HepG2 (cell line): ENCODE data around the gene SKIDA1. TPM values are rescaled to one million over a fixed set of nuclear protein-coding genes. Genes with fewer than 3 reads are reported as not detected.

Experiments
- CBX5 ChIP-seq: sonication (generic); formaldehyde crosslinking; IDR thresholded peaks from 2 replicates; pipeline ENCODE4 v1.4.0; 2020; ENCODE audit warnings: missing genetic modification reagents, borderline replicate concordance
- CREM ChIP-seq, 2 experiments: sonication (generic) in 1 of 2; formaldehyde crosslinking in 1 of 2; IDR thresholded peaks; 2 replicates each; pipeline versions ENCODE4 v1.4.0 to v1.6.1; 2016 to 2020; ENCODE audit warnings: antibody characterized with exemption in 1 of 2, mild to moderate bottlenecking in 1 of 2, missing genetic modification reagents in 1 of 2
- FOXP4 ChIP-seq: sonication (generic); formaldehyde crosslinking; IDR thresholded peaks from 2 replicates; pipeline ENCODE4 v1.4.0; 2020; ENCODE audit warnings: missing genetic modification reagents
- HNRNPUL1 ChIP-seq: fragments of 200-400 bp; formaldehyde crosslinking; IDR thresholded peaks from 2 replicates; pipeline ENCODE4 v1.6.1; 2017; ENCODE audit warnings: low read depth, mild to moderate bottlenecking, low read length, moderate library complexity
- LBX2 ChIP-seq: sonication (generic); formaldehyde crosslinking; IDR thresholded peaks from 2 replicates; pipeline ENCODE4 v1.5.0; 2020; ENCODE audit warnings: missing genetic modification reagents, mild to moderate bottlenecking, borderline replicate concordance
- MAF1 ChIP-seq: sonication (generic); formaldehyde crosslinking; IDR thresholded peaks from 2 replicates; pipeline ENCODE4 v1.5.0; 2020; ENCODE audit warnings: missing genetic modification reagents, borderline replicate concordance
- MAZ ChIP-seq, 2 experiments: sonication (generic) in 1 of 2; formaldehyde crosslinking in 1 of 2; IDR thresholded peaks; 2 replicates each; pipeline versions ENCODE4 v1.5.0 to v1.6.1; 2012 to 2020; ENCODE audit warnings: low read depth in 2 of 2, mild to moderate bottlenecking in 2 of 2, borderline replicate concordance in 1 of 2, improper control_type of control experiment in 1 of 2, low read length in 1 of 2, missing genetic modification reagents in 1 of 2, moderate library complexity in 1 of 2
- MEF2D ChIP-seq: sonication (generic); formaldehyde crosslinking; IDR thresholded peaks from 2 replicates; pipeline ENCODE4 v1.5.1; 2020; ENCODE audit warnings: mild to moderate bottlenecking, missing genetic modification reagents
- MLX ChIP-seq: IDR thresholded peaks from 2 replicates; pipeline ENCODE4 v1.6.1; 2016
- NFYB ChIP-seq: sonication (generic); formaldehyde crosslinking; IDR thresholded peaks from 2 replicates; pipeline ENCODE4 v1.4.0; 2020; ENCODE audit warnings: missing genetic modification reagents
- NR1H2 ChIP-seq: sonication (generic); formaldehyde crosslinking; IDR thresholded peaks from 2 replicates; pipeline ENCODE4 v1.8.1; 2022; ENCODE audit warnings: low read depth, missing genetic modification reagents, borderline replicate concordance
- SNAPC2 ChIP-seq: sonication (generic); formaldehyde crosslinking; IDR thresholded peaks from 2 replicates; pipeline ENCODE4 v1.8.1; 2022; ENCODE audit warnings: mild to moderate bottlenecking, missing genetic modification reagents
- THAP11 ChIP-seq: IDR thresholded peaks from 2 replicates; pipeline ENCODE4 v1.6.1; 2016; ENCODE audit warnings: missing biosample characterization, missing genetic modification reagents
- YEATS2 ChIP-seq: sonication (generic); formaldehyde crosslinking; IDR thresholded peaks from 2 replicates; pipeline ENCODE4 v1.4.0; 2020; ENCODE audit warnings: missing genetic modification reagents, borderline replicate concordance
- ZMAT3 ChIP-seq: sonication (generic); formaldehyde crosslinking; conservative IDR thresholded peaks from 2 replicates; pipeline ENCODE4 v1.7.0; 2021; ENCODE audit warnings: missing genetic modification reagents
- ZNF33B ChIP-seq: sonication (generic); formaldehyde crosslinking; IDR thresholded peaks from 2 replicates; pipeline ENCODE4 v1.5.1; 2020; ENCODE audit warnings: mild to moderate bottlenecking, missing genetic modification reagents
- ZNF530 ChIP-seq: sonication (generic); formaldehyde crosslinking; IDR thresholded peaks from 2 replicates; pipeline ENCODE4 v1.5.0; 2020; ENCODE audit warnings: low read depth, mild to moderate bottlenecking, missing genetic modification reagents
- ZNF577 ChIP-seq: sonication (generic); formaldehyde crosslinking; IDR thresholded peaks from 2 replicates; pipeline ENCODE4 v1.4.0; 2020; ENCODE audit warnings: mild to moderate bottlenecking, low read depth, missing genetic modification reagents, borderline replicate concordance
- ZNF589 ChIP-seq: sonication (generic); formaldehyde crosslinking; conservative IDR thresholded peaks from 2 replicates; pipeline ENCODE4 v1.8.0; 2022; ENCODE audit warnings: mild to moderate bottlenecking, moderate library complexity, missing genetic modification reagents
- ZNF619 ChIP-seq: sonication (generic); formaldehyde crosslinking; IDR thresholded peaks from 2 replicates; pipeline ENCODE4 v1.4.0; 2020; ENCODE audit warnings: mild to moderate bottlenecking, missing genetic modification reagents
- ZNF720 ChIP-seq: sonication (generic); formaldehyde crosslinking; IDR thresholded peaks from 2 replicates; pipeline ENCODE4 v1.4.0; 2020; ENCODE audit warnings: missing genetic modification reagents
- ZNF724P ChIP-seq: sonication (generic); formaldehyde crosslinking; IDR thresholded peaks from 2 replicates; pipeline ENCODE4 v1.8.0; 2022; ENCODE audit warnings: missing genetic modification reagents, borderline replicate concordance
- ZNF839 ChIP-seq: sonication (generic); formaldehyde crosslinking; IDR thresholded peaks from 2 replicates; pipeline ENCODE4 v1.4.0; 2020; ENCODE audit warnings: missing genetic modification reagents, mild to moderate bottlenecking, borderline replicate concordance
- ZNF883 ChIP-seq: sonication (generic); formaldehyde crosslinking; IDR thresholded peaks from 2 replicates; pipeline ENCODE4 v1.5.1; 2020; ENCODE audit warnings: mild to moderate bottlenecking, missing genetic modification reagents; ENCODE audit errors: not compliant biosample characterization
- polyA plus RNA-seq, 8 experiments: library from polyadenylated mRNA; depleted of rRNA in 3 of 8; stranded (reverse) in 7 of 8; unstranded in 1 of 8; fragments of >200 nt; fragmentation: Illumina TruSeq in 4 of 8; extraction: Trizol in 4 of 8; gene quantifications; 2 replicates each; pipeline versions ENCODE4 v1.2.1 to v1.2.3, GENCODE V29; 2011 to 2016; ENCODE audit warnings: low read depth in 4 of 8, missing spikeins in 1 of 8, mixed read lengths in 1 of 8; ENCODE audit not compliant: insufficient read depth in 1 of 8
- total RNA-seq, 5 experiments: library from RNA; depleted of rRNA; stranded (reverse); fragments of >200 nt; fragmentation: Illumina TruSeq; extraction: Trizol; gene quantifications; 2 replicates each; pipeline ENCODE4 v1.2.3, GENCODE V29; 2016; ENCODE audit warnings: low read depth in 1 of 5

SKIDA1 gene
- total and polyA plus RNA-seq, 2 of the 13 experiments (the other 11 are each of a cell fraction or from before 2014, with no cell fraction given), result 0.73 to 1.5 TPM

- TF ChIP-seq ZNF720, result 0 out of 2 replicates have a peak, but pooled peaks have one; percentile 17
- TF ChIP-seq CREM (IDR thresholded peaks at IDR 0.05), result no peak
- TF ChIP-seq CREM (CRISPR knock-in tag; IDR thresholded peaks at IDR 0.05), result no peak
- no peak for TF ChIP-seq ZNF33B (CRISPR knock-in tag)
- 0 out of 2 replicates have a peak, but pooled peaks have one; percentile 55 for TF ChIP-seq ZNF724P (CRISPR knock-in tag)
- 0 out of 2 replicates have a peak, but pooled peaks have one; percentile 33 for TF ChIP-seq ZMAT3 (CRISPR knock-in tag)
- TF ChIP-seq ZNF530, result no peak
- peak; percentile 52 for TF ChIP-seq SNAPC2 (CRISPR knock-in tag)
- TF ChIP-seq CBX5, result no peak
- no peak; the same call in 1 of the 2 replicates for TF ChIP-seq FOXP4 (CRISPR knock-in tag)
- 0 out of 2 replicates have a peak, but pooled peaks have one; percentile 27 for TF ChIP-seq NFYB (CRISPR knock-in tag)
- TF ChIP-seq YEATS2 (CRISPR knock-in tag), result no peak
- TF ChIP-seq NR1H2 (CRISPR knock-in tag), result no peak
- TF ChIP-seq ZNF883, result peak; percentile 71
- TF ChIP-seq ZNF619, result peak; percentile 84
- no peak for TF ChIP-seq THAP11 (CRISPR knock-in tag)
- peak; percentile 53; the same call in 1 of the 2 replicates for TF ChIP-seq ZNF589
- TF ChIP-seq MAZ (IDR thresholded peaks at IDR 0.05; ENCODE audit: borderline replicate concordance, low read depth, low read length), result no peak
- TF ChIP-seq MAZ (CRISPR knock-in tag; IDR thresholded peaks at IDR 0.05; ENCODE audit: low read depth), result peak; percentile 51; the same call in 1 of the 2 replicates
- no peak for TF ChIP-seq ZNF839 (CRISPR knock-in tag)
- no peak for TF ChIP-seq MAF1 (CRISPR knock-in tag)
- 0 out of 2 replicates have a peak, but pooled peaks have one; percentile 17 for TF ChIP-seq MLX (CRISPR knock-in tag)
- TF ChIP-seq LBX2 (CRISPR knock-in tag), result no peak
- no peak; the same call in 1 of the 2 replicates for TF ChIP-seq MEF2D (CRISPR knock-in tag)
- TF ChIP-seq ZNF577, result no peak
- no peak for TF ChIP-seq HNRNPUL1
These were observed 31.1 kb downstream of the SKIDA1 start (continued) for GRCh38 chr10:21494191-21495001.
